HCT116 (cell line): ENCODE results near the gene NRAP. TPM values are rescaled to one million over a fixed set of nuclear protein-coding genes. Genes with fewer than 3 reads are reported as not detected.

Experiments used
- ATAC-seq: fragments of 200-7000 bp; cut with Tn5 transposase; 2 replicates; pipeline ENCODE4 v1.9.1; 2020; ENCODE audit warnings: mild to moderate bottlenecking, moderate library complexity
- BruUV-seq: library from RNA; stranded (reverse); fragments of 400-500 nt; replicated peaks from 2 replicates; lab custom pipeline; 2021; lab: Mats Ljungman, UMichigan
- CTCF ChIA-PET: fragments of 300-600 bp; sonication (Branson Sonifier 250); formaldehyde crosslinking; loops from one replicate; lab custom pipeline; 2021; ENCODE audit warnings: antibody characterized with exemption; lab: Charles Lee
- POLR2A ChIA-PET: fragments of 300-600, 350-600 bp; sonication (Branson Sonifier 250); formaldehyde crosslinking; loops from one replicate; lab custom pipeline; 2021; ENCODE audit warnings: antibody characterized with exemption; lab: Charles Lee
- RAD21 ChIA-PET, 2 experiments: fragments of 300-600 bp; sonication (Branson Sonifier 250); formaldehyde crosslinking; loops; one replicate each; lab custom pipeline; 2023; ENCODE audit warnings: low total read pairs in 2 of 2; ENCODE audit not compliant: uncharacterized antibody in 2 of 2, unreplicated experiment in 2 of 2, low non-redundant PET in 1 of 2; lab: Charles Lee
- DNase-seq: peaks from one replicate; pipeline ENCODE4 v3.0.0-alpha.2; 2010; ENCODE audit warnings: low read depth, low spot score
- H2AFZ ChIP-seq: fragments of 200-600 bp; shearing (Covaris generic), sonication (generic); 2 replicates; pipeline ENCODE4 v1.6.1; 2017; ENCODE audit warnings: low read depth, mixed run types, mixed read lengths, antibody characterized with exemption, low read length; ENCODE audit not compliant: poor library complexity, severe bottlenecking
- H3K27ac ChIP-seq: 2 replicates; pipeline ENCODE4 v1.5.1; 2012; ENCODE audit warnings: low read depth, low read length
- H3K27me3 ChIP-seq: fragments of 200-600 bp; sonication (generic); 2 replicates; pipeline ENCODE4 v1.6.1; 2016; ENCODE audit warnings: mixed run types, low read length, mixed read lengths; ENCODE audit not compliant: insufficient read depth
- H3K36me3 ChIP-seq, 2 experiments: fragments of 200-500 bp in 1 of 2; fragments of 200-600 bp in 1 of 2; sonication (Bioruptor generic) in 1 of 2; sonication (generic) in 1 of 2; 2 replicates each; pipeline versions ENCODE4 v1.5.1 to v1.6.1; 2014 to 2016; ENCODE audit warnings: low read length in 2 of 2, inconsistent platforms in 1 of 2, mixed read lengths in 1 of 2, mixed run types in 1 of 2; ENCODE audit not compliant: insufficient read depth in 2 of 2, control insufficient read depth in 1 of 2
- H3K4me1 ChIP-seq, 2 experiments: fragments of 200-600 bp in 1 of 2; sonication (generic) in 1 of 2; 2 replicates each; pipeline versions ENCODE4 v1.5.1 to v1.6.1; 2012 to 2017; ENCODE audit warnings: low read length in 2 of 2, inconsistent platforms in 1 of 2, mild to moderate bottlenecking in 1 of 2, mixed read lengths in 1 of 2, mixed run types in 1 of 2, moderate library complexity in 1 of 2; ENCODE audit not compliant: insufficient read depth in 2 of 2, control insufficient read depth in 1 of 2
- H3K4me2 ChIP-seq: fragments of 200-600 bp; sonication (generic); 2 replicates; pipeline ENCODE4 v1.6.1; 2017; ENCODE audit warnings: mixed run types, low read length, mixed read lengths
- H3K4me3 ChIP-seq, 2 experiments: fragments of 200-600 bp in 1 of 2; sonication (generic) in 1 of 2; replicated peaks in 1 of 2; 2 replicates each; pipeline ENCODE4 v1.5.1; 2011 to 2016; ENCODE audit warnings: low read length in 2 of 2, control low read depth in 1 of 2, low read depth in 1 of 2, mild to moderate bottlenecking in 1 of 2, mixed read lengths in 1 of 2, mixed run types in 1 of 2
- H3K79me2 ChIP-seq: fragments of 200-600 bp; sonication (generic); 2 replicates; pipeline ENCODE4 v1.6.1; 2017; ENCODE audit warnings: mild to moderate bottlenecking, mixed run types, low read length, moderate library complexity, mixed read lengths; ENCODE audit not compliant: insufficient read depth
- H3K9ac ChIP-seq: fragments of 200-600 bp; sonication (generic); 2 replicates; pipeline ENCODE4 v1.6.1; 2016; ENCODE audit warnings: low read length, mixed read lengths
- H3K9me2 ChIP-seq: fragments of 200-600 bp; sonication (generic), shearing (Covaris generic); 2 replicates; pipeline ENCODE4 v1.6.1; 2017; ENCODE audit warnings: mixed run types, mild to moderate bottlenecking, moderate library complexity; ENCODE audit not compliant: insufficient read depth
- H3K9me3 ChIP-seq, 2 experiments: fragments of 200-500 bp in 1 of 2; fragments of 200-600 bp in 1 of 2; sonication (Bioruptor generic) in 1 of 2; sonication (generic) in 1 of 2; 2 replicates each; pipeline ENCODE4 v1.6.1; 2014 to 2017; ENCODE audit warnings: low read length in 2 of 2, mixed read lengths in 2 of 2, inconsistent platforms in 1 of 2, low read depth in 1 of 2, mild to moderate bottlenecking in 1 of 2, mixed run types in 1 of 2, moderate library complexity in 1 of 2; ENCODE audit not compliant: control insufficient read depth in 1 of 2, insufficient read depth in 1 of 2
- H4K20me1 ChIP-seq: fragments of 200-600 bp; sonication (generic), shearing (Covaris generic); 2 replicates; pipeline ENCODE4 v1.6.1; 2017; ENCODE audit warnings: mixed run types, mild to moderate bottlenecking, moderate library complexity; ENCODE audit not compliant: insufficient read depth
- ATF3 ChIP-seq: IDR thresholded peaks from 2 replicates; pipeline ENCODE4 v1.6.1; 2012
- CEBPB ChIP-seq: IDR thresholded peaks from 2 replicates; pipeline ENCODE4 v1.6.1; 2012; ENCODE audit warnings: low read depth
- CTCF ChIP-seq, 3 experiments: fragments of 200-600 bp in 1 of 3; sonication (generic) in 1 of 3; IDR thresholded peaks in 2 of 3; conservative IDR thresholded peaks in 1 of 3; 2 replicates each; pipeline ENCODE4 v1.5.1; 2012 to 2017; ENCODE audit warnings: low read depth in 2 of 3, low read length in 2 of 3, antibody characterized with exemption in 1 of 3, borderline replicate concordance in 1 of 3, control low read depth in 1 of 3, mild to moderate bottlenecking in 1 of 3, mixed read lengths in 1 of 3, mixed run types in 1 of 3, moderate library complexity in 1 of 3; ENCODE audit not compliant: insufficient read depth in 1 of 3
- ELF1 ChIP-seq: IDR thresholded peaks from 2 replicates; pipeline ENCODE4 v1.6.1; 2012; ENCODE audit warnings: low read depth, borderline replicate concordance
- EZH2 ChIP-seq: fragments of 200-600 bp; sonication (generic); IDR thresholded peaks from 2 replicates; pipeline ENCODE4 v1.6.1; 2017; ENCODE audit warnings: antibody characterized with exemption, mixed run types
- JUND ChIP-seq: IDR thresholded peaks from 2 replicates; pipeline ENCODE4 v1.6.1; 2012
- POLR2AphosphoS5 ChIP-seq: IDR thresholded peaks from 2 replicates; pipeline ENCODE4 v1.6.1; 2011; ENCODE audit warnings: mild to moderate bottlenecking, low read depth, low read length, moderate library complexity
- REST ChIP-seq: IDR thresholded peaks from 2 replicates; pipeline ENCODE4 v1.6.1; 2012; ENCODE audit warnings: low read depth
- SIN3A ChIP-seq: IDR thresholded peaks from 2 replicates; pipeline ENCODE4 v1.6.1; 2012; ENCODE audit warnings: low read depth
- SP1 ChIP-seq: IDR thresholded peaks from 2 replicates; pipeline ENCODE4 v1.6.1; 2012; ENCODE audit warnings: low read depth
- SRF ChIP-seq: IDR thresholded peaks from 2 replicates; pipeline ENCODE4 v1.6.1; 2012; ENCODE audit warnings: low read depth
- ZNF274 ChIP-seq: fragments of 200-500 bp; sonication (Bioruptor generic); IDR thresholded peaks from 2 replicates; pipeline ENCODE4 v1.6.1; 2014; ENCODE audit warnings: mild to moderate bottlenecking, low read depth, low read length, inconsistent platforms
- intact Hi-C: fragments of 100-400 bp; cut with micrococcal nuclease; formaldehyde crosslinking; loops from 2 replicates; pipeline ENCODE4 v1.10.0; 2022
- total RNA-seq: library from RNA; stranded (reverse); gene quantifications from one replicate; pipeline ENCODE4 v1.2.1, GENCODE V29; 2021; ENCODE audit not compliant: unreplicated experiment

The NRAP gene
- total RNA-seq, 1 experiment from 2014 or later = not detected

- Histone ChIP-seq H3K9me2 (no peaks in the 10 kb centered on the region), H3K27me3 (peaks cover 51% of the 10 kb centered on the region), H3K36me3 (no peaks in the 10 kb centered on the region), H3K4me2 (no peak overlapping the region), H3K9ac (no peak overlapping the region), H2AFZ (no peak overlapping the region), H3K4me3 (no peak overlapping the region), H4K20me1 (no peaks in the 10 kb centered on the region), H3K4me1 (no peaks in the 10 kb centered on the region), H3K79me2 (no peaks in the 10 kb centered on the region), H3K9me3 (no peaks in the 10 kb centered on the region), H3K27ac (no peak overlapping the region)
- BruUV-seq = no TSS peak
- CTCF ChIA-PET = no interaction called here
- no peak for TF ChIP-seq EZH2
- no peak for ATAC-seq
- POLR2A ChIA-PET = no interaction called here
- RAD21 ChIA-PET = no interaction called here
- no peak for DNase-seq
- intact Hi-C loops = no loop called here
These were observed 45.5 kb downstream of the NRAP start for GRCh38 chr10:113618338-113618737.

- DNase-seq (no peak), ATAC-seq (no peak)
- BruUV-seq = no TSS peak
- no peaks in the 10 kb centered on the region for H4K20me1 ChIP-seq
- TF ChIP-seq ATF3 (no peak), POLR2AphosphoS5 (no peak), ZNF274 (no peak), SRF (no peak), CTCF (IDR thresholded peaks at IDR 0.05 in 2 of 3, conservative IDR thresholded peaks at IDR 0.05 in 1 of 3; ENCODE audit: borderline replicate concordance in 1 of 3, insufficient read depth in 1 of 3, low read depth in 2 of 3, low read length in 2 of 3) (no peak), SIN3A (no peak), CEBPB (no peak), JUND (no peak), REST (no peak), ELF1 (no peak), SP1 (no peak)
- intact Hi-C loops = no loop called here
- H3K9me2 ChIP-seq = no peaks in the 10 kb centered on the region
- peaks cover 39% of the 10 kb centered on the region for H3K27me3 ChIP-seq
- no peaks in the 10 kb centered on the region for H3K4me1 ChIP-seq
- H3K9ac ChIP-seq = no peak overlapping the region
- H3K4me3 ChIP-seq = no peak overlapping the region
- POLR2A ChIA-PET = no interaction called here
- no peak overlapping the region for H2AFZ ChIP-seq
- H3K4me2 ChIP-seq = no peak overlapping the region
- no peaks in the 10 kb centered on the region for H3K79me2 ChIP-seq
- H3K27ac ChIP-seq = no peak overlapping the region
- CTCF ChIA-PET = interaction anchor here (1.2 to 1.7 kb wide), 2 partner anchors 10 to 62 kb away, joined by 6 to 12 read pairs; no protein-coding TSS in a partner anchor
- no peaks in the 10 kb centered on the region for H3K9me3 ChIP-seq
- H3K36me3 ChIP-seq = no peaks in the 10 kb centered on the region
- RAD21 ChIA-PET = no interaction called here
These were observed 46.8 kb downstream of the NRAP start for GRCh38 chr10:113617086-113617485.
